ENCODE results near the gene CDT1. TPM values are rescaled to one million over a fixed set of nuclear protein-coding genes. Genes with fewer than 3 reads are reported as not detected.
"Not testable (repeated sequence)": the region's sequence is repeated elsewhere in the genome, so short reads cannot be mapped to it uniquely, and the experiment has no call there.

Gene CDT1
- total RNA-seq, 4 donors from 2014 or later = 0.33 to 1.8 (median 0.99) TPM

- H3K27me3 ChIP-seq = no peaks in the 10 kb centered on the region
- H3K36me3 ChIP-seq = no peaks in the 10 kb centered on the region
- TF ChIP-seq CTCF (IDR thresholded peaks at IDR 0.05) (peak in 5 of 6 experiments; percentile 15 to 51 (median 36)), POLR2A (IDR thresholded peaks at IDR 0.05) (no peak)
- no peaks in the 10 kb centered on the region for H3K9me3 ChIP-seq
- H3K27ac ChIP-seq = peak overlapping the region; percentile 59 to 82 (median 78)
- peak; percentile 76 to 79 for DNase-seq
- H3K4me3 ChIP-seq (replicated peaks in 1 of 3) = peak overlapping the region; percentile 53 to 88 (median 68)
- peaks cover 22 to 49% of the 10 kb centered on the region in 2 donors for H3K4me1 ChIP-seq
- intact Hi-C loops (cut with DNase I) = loop anchor here (2.0 kb wide), 1 partner anchor 41 kb away; no protein-coding TSS in a partner anchor
- WGBS, 2 donors = 1 to 6% methylated on average over 19 to 30 of the region's 74 CpGs
Observed at GRCh38 chr16:88784074-88784855, 19.3 kb upstream of the CDT1 start.

- WGBS, 2 donors = 0% methylated on average over 14 of the region's 32 CpGs; no CpG with 5 or more reads in 1 of the 2 donors
- TF ChIP-seq POLR2A (IDR thresholded peaks at IDR 0.05) (no peak), CTCF (IDR thresholded peaks at IDR 0.05) (no peak)
- peaks cover 17 to 43% of the 10 kb centered on the region in 2 donors for H3K4me1 ChIP-seq
- H3K27me3 ChIP-seq = no peaks in the 10 kb centered on the region
- H3K4me3 ChIP-seq (replicated peaks in 1 of 3) = peak overlapping the region; percentile 53 to 88 (median 68)
- H3K27ac ChIP-seq = peak overlapping the region; percentile 59 to 82 (median 78)
- intact Hi-C loops (cut with DNase I) = loop anchor here (2.0 kb wide), 1 partner anchor 42 kb away; no protein-coding TSS in a partner anchor
- DNase-seq = no peak
- H3K9me3 ChIP-seq = no peaks in the 10 kb centered on the region
- no peaks in the 10 kb centered on the region for H3K36me3 ChIP-seq
Observed at GRCh38 chr16:88784856-88785105, 18.8 kb upstream of the CDT1 start.

- 5 to 30% methylated on average over 2 to 6 of the region's 110 CpGs for WGBS, 2 donors
- DNase-seq = peak; percentile 73 to 79
Observed at GRCh38 chr16:88785106-88785924, 18.3 kb upstream of the CDT1 start, which contains the start of gene PIEZO1. PIEZO1 (minus strand) TSS chr16:88785220; CDS start chr16:88784964, 256 bp downstream.

GRCh38 chr16:88787579-88788314, 15.8 kb upstream of the CDT1 start:
- 87 to 88% methylated on average over 11 of the region's 11 CpGs for WGBS, 2 donors
- H3K27ac ChIP-seq = no peak overlapping the region
- no peaks in the 10 kb centered on the region for H3K9me3 ChIP-seq
- DNase-seq = no peak
- H3K4me1 ChIP-seq = peaks cover 12 to 15% of the 10 kb centered on the region in 2 donors
- intact Hi-C loops (cut with DNase I) = no loop called here
- TF ChIP-seq CTCF (IDR thresholded peaks at IDR 0.05) (no peak), POLR2A (IDR thresholded peaks at IDR 0.05) (no peak)
- no peaks in the 10 kb centered on the region for H3K36me3 ChIP-seq
- no peaks in the 10 kb centered on the region for H3K27me3 ChIP-seq
- no peak overlapping the region for H3K4me3 ChIP-seq (replicated peaks in 1 of 3)

More at GRCh38 chr16:88785106-88785924, 18.3 kb upstream of the CDT1 start, which contains the start of gene PIEZO1:
- Histone ChIP-seq H3K4me3 (replicated peaks in 1 of 3) (peak within 1 kb of the TSS; percentile 53 to 88 (median 68)), H3K4me1 (peaks cover 14 to 38% of the 10 kb centered on the region in 2 donors), H3K9me3 (no peaks in the 10 kb centered on the region), H3K36me3 (no peaks in the 10 kb centered on the region), H3K27ac (peak within 1 kb of the TSS; percentile 59 to 82 (median 78)), H3K27me3 (no peaks in the 10 kb centered on the region)
- peak; percentile 68 to 97 (median 92) for TF ChIP-seq CTCF (IDR thresholded peaks at IDR 0.05)
- TF ChIP-seq POLR2A (IDR thresholded peaks at IDR 0.05) = peak in 1 of 2 donors; percentile 58
- intact Hi-C loops (cut with DNase I) = loop anchor here (2.0 kb wide), 1 partner anchor 43 kb away; no protein-coding TSS in a partner anchor

GRCh38 chr16:88788749-88789148, 14.8 kb upstream of the CDT1 start:
- H3K36me3 ChIP-seq; H3K27ac ChIP-seq; intact Hi-C loops (cut with DNase I); H3K4me3 ChIP-seq (replicated peaks in 1 of 3); H3K27me3 ChIP-seq; H3K4me1 ChIP-seq; H3K9me3 ChIP-seq; DNase-seq: not testable (repeated sequence)
- 97% methylated on average over 8 of the region's 8 CpGs for WGBS, 2 donors

All from thyroid gland (tissue), 4 donors.